ENCODE measurements around the gene FGF5. TPM values are rescaled to one million over a fixed set of nuclear protein-coding genes. Genes with fewer than 3 reads are reported as not detected.

Gene FGF5
- total RNA-seq, 1 donor from 2014 or later = 5.8 TPM

DNA sequence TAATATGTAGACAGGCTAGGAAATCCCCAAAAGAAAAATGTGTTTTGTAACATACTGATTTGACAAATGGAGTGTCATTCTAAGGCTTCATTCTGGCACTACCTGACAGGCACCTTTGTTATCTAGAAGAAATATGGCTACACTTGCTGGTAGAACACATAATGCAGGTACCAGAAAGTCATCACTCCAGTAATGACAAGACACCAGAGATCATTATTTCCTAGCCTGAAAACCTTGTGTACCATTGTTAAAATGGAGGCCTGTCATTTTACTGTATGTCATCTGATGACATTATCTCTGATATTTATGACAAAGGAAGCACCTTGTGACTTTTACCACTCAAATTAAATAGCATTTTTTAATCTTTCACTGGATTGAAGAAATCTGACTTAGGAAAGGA is 13.5 kb upstream of the FGF5 start:
- H3K4me3 ChIP-seq (ENCODE audit: low read depth, low read length) = no peak overlapping the region
- TF ChIP-seq, protein P1, sequence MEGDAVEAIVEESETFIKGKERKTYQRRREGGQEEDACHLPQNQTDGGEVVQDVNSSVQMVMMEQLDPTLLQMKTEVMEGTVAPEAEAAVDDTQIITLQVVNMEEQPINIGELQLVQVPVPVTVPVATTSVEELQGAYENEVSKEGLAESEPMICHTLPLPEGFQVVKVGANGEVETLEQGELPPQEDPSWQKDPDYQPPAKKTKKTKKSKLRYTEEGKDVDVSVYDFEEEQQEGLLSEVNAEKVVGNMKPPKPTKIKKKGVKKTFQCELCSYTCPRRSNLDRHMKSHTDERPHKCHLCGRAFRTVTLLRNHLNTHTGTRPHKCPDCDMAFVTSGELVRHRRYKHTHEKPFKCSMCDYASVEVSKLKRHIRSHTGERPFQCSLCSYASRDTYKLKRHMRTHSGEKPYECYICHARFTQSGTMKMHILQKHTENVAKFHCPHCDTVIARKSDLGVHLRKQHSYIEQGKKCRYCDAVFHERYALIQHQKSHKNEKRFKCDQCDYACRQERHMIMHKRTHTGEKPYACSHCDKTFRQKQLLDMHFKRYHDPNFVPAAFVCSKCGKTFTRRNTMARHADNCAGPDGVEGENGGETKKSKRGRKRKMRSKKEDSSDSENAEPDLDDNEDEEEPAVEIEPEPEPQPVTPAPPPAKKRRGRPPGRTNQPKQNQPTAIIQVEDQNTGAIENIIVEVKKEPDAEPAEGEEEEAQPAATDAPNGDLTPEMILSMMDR (conservative IDR thresholded peaks at IDR 0.05; ENCODE audit: low read depth, low read length) = no peak
- DNase-seq (ENCODE audit: low read depth) = no peak

DNA sequence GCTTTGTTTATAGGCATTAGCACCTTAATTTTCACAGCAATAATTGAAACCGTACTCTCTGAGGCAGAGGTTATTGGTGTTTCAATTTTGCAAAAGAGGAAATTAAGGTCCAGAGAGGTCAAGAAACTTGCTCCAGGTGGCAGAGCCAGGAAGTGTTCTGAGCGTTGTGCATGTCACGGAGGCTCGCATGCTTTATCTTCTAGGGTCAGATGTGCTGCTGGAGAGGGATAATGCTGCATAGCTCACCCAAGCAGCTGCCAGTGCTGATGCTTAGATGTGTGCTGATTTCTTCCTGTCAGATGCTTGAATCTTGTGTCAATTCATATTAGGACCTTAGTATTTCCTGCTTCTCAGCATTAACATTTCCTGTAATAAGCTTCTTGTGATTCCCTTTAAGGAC is 13.0 kb upstream of the FGF5 start:
- no peak overlapping the region for H3K4me3 ChIP-seq (ENCODE audit: low read depth, low read length)
- no peak for DNase-seq (ENCODE audit: low read depth)
- TF ChIP-seq, protein P1 (conservative IDR thresholded peaks at IDR 0.05; ENCODE audit: low read depth, low read length) = no peak

DNA sequence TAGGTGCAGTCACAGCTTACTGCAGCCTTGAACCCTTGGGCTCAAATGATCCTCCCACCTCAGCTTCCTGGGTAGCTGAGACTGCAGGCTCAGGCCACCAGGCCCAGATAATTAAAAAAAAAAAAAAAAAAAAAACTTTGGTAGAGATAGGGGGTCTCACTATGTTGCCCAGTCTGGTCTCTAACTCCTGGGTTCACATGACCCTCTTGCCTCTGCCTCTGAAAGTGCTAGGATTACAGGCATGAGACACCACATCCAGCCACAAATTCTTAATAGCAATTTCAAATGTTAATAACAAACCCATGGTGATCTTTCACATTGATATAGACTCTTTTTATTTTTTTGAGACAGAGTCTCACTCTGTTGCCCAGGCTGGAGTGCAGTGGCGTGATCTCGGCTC is 12.3 kb upstream of the FGF5 start:
- no peak overlapping the region for H3K4me3 ChIP-seq (ENCODE audit: low read depth, low read length)
- no peak for DNase-seq (ENCODE audit: low read depth)
- TF ChIP-seq, protein P1 (conservative IDR thresholded peaks at IDR 0.05; ENCODE audit: low read depth, low read length) = no peak

DNA sequence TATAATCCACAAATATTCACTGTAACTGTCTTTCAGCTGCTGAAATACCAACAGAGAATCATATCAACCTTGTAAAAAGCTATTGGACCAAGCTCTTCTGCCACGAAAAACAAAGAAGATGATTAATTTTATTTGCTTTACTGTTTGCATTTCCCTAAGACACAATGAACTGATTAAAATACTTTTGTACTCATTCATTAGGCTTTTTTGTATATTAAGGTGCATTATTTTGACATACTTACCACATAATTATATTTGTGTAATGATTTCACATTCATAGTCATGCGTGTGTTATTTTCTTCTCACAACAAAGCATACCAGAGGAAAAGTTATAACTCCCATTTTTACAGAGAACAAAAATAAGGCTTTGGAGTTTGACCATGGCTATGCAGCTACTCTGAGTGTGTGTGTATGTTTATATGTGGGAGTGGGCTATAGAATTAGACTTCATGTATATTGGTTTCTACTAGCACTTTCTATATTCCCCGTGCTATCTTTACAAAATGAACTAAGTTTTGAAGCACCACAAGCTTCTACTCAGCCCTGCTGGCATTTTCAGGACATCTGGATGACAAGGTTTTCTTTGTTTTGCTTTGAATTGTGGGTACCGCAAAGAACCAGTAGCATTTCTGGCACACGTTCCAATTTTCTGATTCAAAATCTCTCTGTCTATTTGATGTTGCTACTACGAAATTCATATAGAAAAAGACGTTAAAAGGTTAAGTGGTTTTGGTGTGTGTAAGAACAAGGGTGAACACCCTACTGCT is 11.0 kb upstream of the FGF5 start:
- no peak overlapping the region for H3K4me3 ChIP-seq (ENCODE audit: low read depth, low read length)
- TF ChIP-seq, protein P1 (conservative IDR thresholded peaks at IDR 0.05; ENCODE audit: low read depth, low read length) = no peak
- DNase-seq (ENCODE audit: low read depth) = no peak

DNA sequence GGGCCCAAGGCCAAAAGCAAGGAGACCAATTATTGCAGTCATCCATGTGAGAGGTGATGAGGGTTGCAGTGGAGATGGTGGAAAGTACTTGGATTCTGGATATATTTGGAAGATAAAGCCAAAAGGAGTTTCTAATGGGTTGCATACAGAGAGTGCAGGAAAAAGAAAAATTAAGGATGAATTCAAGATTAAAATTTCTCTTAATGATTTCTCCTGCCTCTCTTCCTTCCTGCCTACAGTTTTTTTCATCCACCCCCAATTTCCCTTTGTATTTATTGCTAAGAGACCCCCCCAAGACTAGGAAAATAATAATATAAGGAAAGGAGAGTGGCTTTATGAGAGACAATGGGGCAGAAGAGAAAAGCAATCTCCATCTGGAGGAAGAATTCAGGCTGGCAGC is 8.6 kb upstream of the FGF5 start:
- DNase-seq (ENCODE audit: low read depth) = no peak
- no peak overlapping the region for H3K4me3 ChIP-seq (ENCODE audit: low read depth, low read length)
- TF ChIP-seq, protein P1 (conservative IDR thresholded peaks at IDR 0.05; ENCODE audit: low read depth, low read length) = no peak

DNA sequence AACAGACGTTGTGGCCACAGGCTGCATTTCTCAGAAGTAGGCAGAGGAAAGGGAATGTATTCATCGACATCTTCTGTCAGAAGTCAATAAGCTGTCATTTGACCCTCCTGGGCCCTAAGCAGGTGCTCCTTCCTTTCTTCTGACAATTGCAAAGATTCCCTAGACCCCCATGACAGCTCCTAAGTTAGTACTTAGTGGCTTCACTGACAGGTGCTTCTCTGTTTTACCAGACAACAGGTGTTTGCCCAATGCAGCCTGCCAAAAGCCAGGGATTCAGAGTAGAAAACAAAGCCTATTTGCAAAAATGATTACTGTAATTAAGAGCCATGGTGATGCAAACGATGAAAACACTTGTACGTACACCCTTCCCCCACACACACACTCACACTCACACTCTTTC is 7.5 kb upstream of the FGF5 start:
- no peak for DNase-seq (ENCODE audit: low read depth)
- TF ChIP-seq, protein P1 (conservative IDR thresholded peaks at IDR 0.05; ENCODE audit: low read depth, low read length) = no peak
- H3K4me3 ChIP-seq (ENCODE audit: low read depth, low read length) = no peak overlapping the region

DNA sequence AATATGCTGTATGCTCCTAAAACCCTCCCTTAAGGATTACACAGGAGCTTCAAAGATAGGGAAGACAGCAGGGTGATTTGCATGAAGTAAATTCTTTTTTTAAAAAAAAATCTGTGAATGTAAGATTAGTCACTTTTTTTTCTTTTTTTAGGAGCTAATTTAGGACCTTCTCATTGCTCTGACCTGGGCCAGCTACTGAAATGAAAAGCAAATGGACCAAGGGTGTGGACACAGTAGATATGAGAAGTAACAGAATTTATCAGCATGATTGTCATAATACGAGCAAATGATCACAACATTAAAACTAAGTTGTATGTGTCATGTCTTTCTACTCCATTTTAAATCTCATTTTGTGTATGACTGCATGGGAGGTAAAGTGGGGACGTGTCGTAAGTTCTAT is 6.6 kb upstream of the FGF5 start:
- TF ChIP-seq, protein P1 (conservative IDR thresholded peaks at IDR 0.05; ENCODE audit: low read depth, low read length) = no peak
- H3K4me3 ChIP-seq (ENCODE audit: low read depth, low read length) = no peak overlapping the region
- no peak for DNase-seq (ENCODE audit: low read depth)

All from epithelial cell of proximal tubule (primary cell).